Activated T-helper 17 cell treated with anti-CD3 and anti-CD28 coated beads, Interleukin-2, amount 50 U/mL, for 72 hours (primary cell): ENCODE results near the gene KCNH2. TPM values are rescaled to one million over a fixed set of nuclear protein-coding genes. Genes with fewer than 3 reads are reported as not detected.
A peak's percentile ranks its signal among the peaks of the same experiment; 100 is the strongest.
"Not testable (repeated sequence)": the region's sequence is repeated elsewhere in the genome, so short reads cannot be mapped to it uniquely, and the experiment has no call there.

ENCODE experiments used
- ATAC-seq: fragments of 150-1000 bp; cut with Tn5 transposase; replicated peaks from 2 replicates; pipeline ENCODE4 v1.10.0; 2021; ENCODE audit warnings: mild to moderate bottlenecking, moderate library complexity
- H3K27ac Mint-ChIP-seq: one replicate; pipeline ENCODE4 v1.8.0; 2022; ENCODE audit warnings: mixed read lengths
- H3K27me3 Mint-ChIP-seq: one replicate; pipeline ENCODE4 v1.8.0; 2022; ENCODE audit warnings: mixed read lengths
- H3K36me3 Mint-ChIP-seq: one replicate; pipeline ENCODE4 v1.8.0; 2022; ENCODE audit warnings: low read depth, mild to moderate bottlenecking, mixed read lengths
- H3K4me1 Mint-ChIP-seq: one replicate; pipeline ENCODE4 v1.8.0; 2022; ENCODE audit warnings: mixed read lengths
- H3K4me3 Mint-ChIP-seq: one replicate; pipeline ENCODE4 v1.8.0; 2022; ENCODE audit warnings: mild to moderate bottlenecking, mixed read lengths
- H3K9me3 Mint-ChIP-seq: one replicate; pipeline ENCODE4 v1.8.0; 2022; ENCODE audit warnings: mixed read lengths
- total RNA-seq, 2 donors: library from RNA; stranded (reverse); gene quantifications; one replicate each; pipeline ENCODE4 v1.2.3, GENCODE V29; 2022

Gene KCNH2
- total RNA-seq, 2 donors from 2014 or later = 0.32 to 0.77 TPM

DNA sequence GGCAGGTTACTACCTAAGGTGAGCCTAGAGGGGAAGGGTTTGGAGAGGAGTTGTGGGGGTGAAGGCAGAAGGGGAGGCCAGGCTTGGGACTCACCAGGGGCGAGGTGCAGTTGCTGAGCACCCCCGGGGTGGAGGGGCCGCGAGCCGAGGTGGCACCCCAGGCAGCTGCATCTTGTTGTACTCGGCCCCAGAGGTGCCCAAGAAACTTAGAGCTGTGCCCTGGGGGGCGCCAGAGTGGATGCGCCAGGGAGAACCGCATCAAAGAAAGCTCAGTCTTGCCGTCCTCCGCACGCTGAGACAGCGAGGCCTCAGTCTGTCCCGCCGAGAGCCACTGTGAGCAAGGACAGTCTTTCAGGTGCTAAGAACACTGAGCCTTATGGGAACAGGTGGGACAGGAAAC lies 38.8 kb upstream of the KCNH2 start:
- peaks cover 47% of the 10 kb centered on the region for H3K4me1 Mint-ChIP-seq
- peak overlapping the region; percentile 85 for H3K27ac Mint-ChIP-seq
- ATAC-seq = no peak
- H3K36me3 Mint-ChIP-seq = peaks cover 33% of the 10 kb centered on the region
- H3K27me3 Mint-ChIP-seq = peaks cover 4% of the 10 kb centered on the region
- H3K4me3 Mint-ChIP-seq = peak overlapping the region; percentile 86
- peaks cover 3% of the 10 kb centered on the region for H3K9me3 Mint-ChIP-seq

DNA sequence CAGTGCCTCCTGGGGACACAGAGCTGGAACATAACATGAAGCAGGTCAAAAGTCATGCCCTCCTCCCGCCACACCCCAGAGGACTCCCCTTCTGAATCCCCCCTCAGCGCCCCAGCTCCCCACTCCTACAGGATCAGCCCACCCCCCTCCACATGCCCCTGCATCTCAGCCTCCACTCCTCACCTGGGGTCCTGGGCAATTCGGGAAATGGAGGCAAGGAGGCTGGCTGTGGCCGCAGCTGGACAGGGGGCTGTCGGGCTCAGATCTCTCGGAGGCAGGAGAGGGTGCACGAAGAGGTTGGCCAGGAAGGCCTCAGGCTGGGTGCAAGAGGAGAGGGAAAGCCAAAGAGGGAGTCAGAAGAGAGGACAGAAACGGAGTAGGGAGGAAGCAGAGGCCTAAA lies 38.4 kb upstream of the KCNH2 start:
- Mint-ChIP-seq H3K4me3 (peak overlapping the region; percentile 86), H3K9me3 (peaks cover 3% of the 10 kb centered on the region), H3K27ac (peak overlapping the region; percentile 28), H3K27me3 (peaks cover 4% of the 10 kb centered on the region), H3K4me1 (peaks cover 50% of the 10 kb centered on the region), H3K36me3 (peaks cover 33% of the 10 kb centered on the region)
- ATAC-seq = no peak

DNA sequence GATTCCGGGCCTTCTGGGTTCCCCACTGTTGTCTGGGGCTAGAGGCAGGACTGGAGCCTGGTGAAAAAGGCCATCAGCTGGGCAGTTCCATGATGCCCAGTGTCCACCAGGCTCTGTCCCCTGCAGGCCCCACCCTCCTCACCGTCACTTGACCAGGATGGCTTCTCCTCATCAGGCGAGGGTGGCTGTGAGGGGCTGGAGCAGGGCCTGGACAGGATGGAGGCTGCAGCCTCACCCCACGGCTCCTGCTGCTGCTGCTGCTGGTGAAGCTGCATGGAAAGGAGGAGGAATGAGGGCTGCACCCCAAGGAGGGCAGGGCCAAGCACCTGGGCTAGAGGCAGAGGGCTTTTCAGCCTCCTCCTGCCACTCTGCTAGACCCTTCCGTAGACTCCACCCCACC lies 37.8 kb upstream of the KCNH2 start:
- Mint-ChIP-seq H3K4me1 (peaks cover 53% of the 10 kb centered on the region), H3K36me3 (peaks cover 33% of the 10 kb centered on the region), H3K4me3 (peak overlapping the region; percentile 89), H3K27me3 (peaks cover 4% of the 10 kb centered on the region), H3K9me3 (peaks cover 3% of the 10 kb centered on the region), H3K27ac (peak overlapping the region; percentile 96)
- ATAC-seq = no peak

DNA sequence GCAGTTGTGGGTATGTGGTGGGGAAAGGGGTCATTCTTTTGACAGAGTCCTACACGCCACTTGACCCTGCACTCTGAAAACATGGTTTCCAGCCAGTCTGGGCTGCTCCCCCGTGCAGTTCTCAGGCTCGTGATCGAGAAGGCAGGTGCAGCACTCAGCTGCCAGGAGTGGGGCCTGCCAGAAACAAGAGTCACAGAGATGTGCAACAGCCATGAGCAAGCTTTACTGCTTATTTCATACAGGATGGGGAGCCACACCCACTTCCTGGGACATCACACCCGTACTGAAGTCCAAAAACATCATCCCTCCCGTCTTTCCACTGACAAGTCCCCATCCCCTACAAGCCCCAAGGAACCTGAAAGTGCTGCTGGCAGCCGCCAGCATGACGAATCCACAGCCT lies 36.8 kb upstream of the KCNH2 start:
- peaks cover 33% of the 10 kb centered on the region for H3K36me3 Mint-ChIP-seq
- H3K27me3 Mint-ChIP-seq = peaks cover 4% of the 10 kb centered on the region
- peaks cover 60% of the 10 kb centered on the region for H3K4me1 Mint-ChIP-seq
- peak overlapping the region; percentile 89 for H3K4me3 Mint-ChIP-seq
- peak; percentile 30 for ATAC-seq
- peaks cover 3% of the 10 kb centered on the region for H3K9me3 Mint-ChIP-seq
- H3K27ac Mint-ChIP-seq = peak overlapping the region; percentile 96

DNA sequence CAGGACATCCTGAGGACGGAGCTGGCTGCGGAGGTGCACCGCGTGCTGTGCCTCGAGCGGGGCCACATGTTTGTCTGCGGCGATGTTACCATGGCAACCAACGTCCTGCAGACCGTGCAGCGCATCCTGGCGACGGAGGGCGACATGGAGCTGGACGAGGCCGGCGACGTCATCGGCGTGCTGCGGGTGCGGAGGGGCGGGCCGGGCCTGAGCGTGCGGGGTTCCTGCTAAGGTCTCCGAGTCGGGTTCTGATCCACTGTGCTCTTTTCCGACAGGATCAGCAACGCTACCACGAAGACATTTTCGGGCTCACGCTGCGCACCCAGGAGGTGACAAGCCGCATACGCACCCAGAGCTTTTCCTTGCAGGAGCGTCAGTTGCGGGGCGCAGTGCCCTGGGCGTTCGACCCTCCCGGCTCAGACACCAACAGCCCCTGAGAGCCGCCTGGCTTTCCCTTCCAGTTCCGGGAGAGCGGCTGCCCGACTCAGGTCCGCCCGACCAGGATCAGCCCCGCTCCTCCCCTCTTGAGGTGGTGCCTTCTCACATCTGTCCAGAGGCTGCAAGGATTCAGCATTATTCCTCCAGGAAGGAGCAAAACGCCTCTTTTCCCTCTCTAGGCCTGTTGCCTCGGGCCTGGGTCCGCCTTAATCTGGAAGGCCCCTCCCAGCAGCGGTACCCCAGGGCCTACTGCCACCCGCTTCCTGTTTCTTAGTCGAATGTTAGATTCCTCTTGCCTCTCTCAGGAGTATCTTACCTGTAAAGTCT lies 35.8 kb upstream of the KCNH2 start:
- H3K27ac Mint-ChIP-seq = peak overlapping the region; percentile 96
- peak; percentile 42 for ATAC-seq
- no peaks in the 10 kb centered on the region for H3K27me3 Mint-ChIP-seq
- peak overlapping the region; percentile 89 for H3K4me3 Mint-ChIP-seq
- H3K36me3 Mint-ChIP-seq = peaks cover 28% of the 10 kb centered on the region
- peaks cover 3% of the 10 kb centered on the region for H3K9me3 Mint-ChIP-seq
- peaks cover 55% of the 10 kb centered on the region for H3K4me1 Mint-ChIP-seq

DNA sequence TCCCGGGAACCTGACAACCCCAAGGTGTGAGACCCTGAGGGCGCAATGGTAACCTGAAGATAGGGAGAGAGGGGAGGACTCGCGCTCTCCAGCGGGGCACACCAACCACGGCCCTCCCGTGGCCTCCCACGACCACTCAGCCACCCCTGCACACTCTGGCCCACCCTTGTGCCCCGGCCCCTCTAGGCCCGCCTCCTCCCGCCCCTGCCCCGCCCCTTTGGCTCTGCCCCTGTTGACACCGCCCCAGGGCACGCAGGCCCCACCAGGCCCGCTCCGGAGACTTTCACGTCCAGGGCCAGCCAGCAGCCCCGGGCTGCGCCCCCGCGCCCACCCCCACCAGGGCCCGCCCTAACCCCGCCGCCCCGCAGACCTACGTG lies 35.2 kb upstream of the KCNH2 start:
- H3K4me3 Mint-ChIP-seq = peak overlapping the region; percentile 89
- peak overlapping the region; percentile 96 for H3K27ac Mint-ChIP-seq
- peaks cover 25% of the 10 kb centered on the region for H3K36me3 Mint-ChIP-seq
- ATAC-seq = no peak
- H3K9me3 Mint-ChIP-seq = peaks cover 3% of the 10 kb centered on the region
- peaks cover 55% of the 10 kb centered on the region for H3K4me1 Mint-ChIP-seq
- H3K27me3 Mint-ChIP-seq = no peaks in the 10 kb centered on the region

DNA sequence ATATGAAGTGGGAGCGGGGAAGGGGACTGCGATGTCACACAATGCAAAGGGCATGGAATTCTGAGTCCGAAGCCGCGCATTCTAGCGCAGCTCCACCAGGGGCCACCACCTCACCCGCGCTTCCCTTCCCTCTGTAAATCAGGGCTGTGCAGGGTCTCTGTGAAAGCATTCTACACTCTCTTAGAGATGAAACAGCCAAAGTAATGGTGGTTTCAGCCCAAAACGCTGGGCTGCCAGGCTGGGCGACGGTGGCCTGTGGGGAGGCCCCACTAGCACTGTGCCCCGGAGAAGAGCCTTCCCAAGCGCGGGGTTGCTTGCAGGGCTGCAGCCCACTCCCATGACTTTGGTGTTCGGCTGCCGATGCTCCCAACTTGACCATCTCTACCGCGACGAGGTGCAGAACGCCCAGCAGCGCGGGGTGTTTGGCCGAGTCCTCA lies 34.8 kb upstream of the KCNH2 start:
- Mint-ChIP-seq H3K36me3 (peaks cover 22% of the 10 kb centered on the region), H3K27me3 (no peaks in the 10 kb centered on the region), H3K27ac (peak overlapping the region; percentile 85), H3K4me1 (peaks cover 55% of the 10 kb centered on the region), H3K4me3 (peak overlapping the region; percentile 70), H3K9me3 (peaks cover 3% of the 10 kb centered on the region)
- no peak for ATAC-seq

DNA sequence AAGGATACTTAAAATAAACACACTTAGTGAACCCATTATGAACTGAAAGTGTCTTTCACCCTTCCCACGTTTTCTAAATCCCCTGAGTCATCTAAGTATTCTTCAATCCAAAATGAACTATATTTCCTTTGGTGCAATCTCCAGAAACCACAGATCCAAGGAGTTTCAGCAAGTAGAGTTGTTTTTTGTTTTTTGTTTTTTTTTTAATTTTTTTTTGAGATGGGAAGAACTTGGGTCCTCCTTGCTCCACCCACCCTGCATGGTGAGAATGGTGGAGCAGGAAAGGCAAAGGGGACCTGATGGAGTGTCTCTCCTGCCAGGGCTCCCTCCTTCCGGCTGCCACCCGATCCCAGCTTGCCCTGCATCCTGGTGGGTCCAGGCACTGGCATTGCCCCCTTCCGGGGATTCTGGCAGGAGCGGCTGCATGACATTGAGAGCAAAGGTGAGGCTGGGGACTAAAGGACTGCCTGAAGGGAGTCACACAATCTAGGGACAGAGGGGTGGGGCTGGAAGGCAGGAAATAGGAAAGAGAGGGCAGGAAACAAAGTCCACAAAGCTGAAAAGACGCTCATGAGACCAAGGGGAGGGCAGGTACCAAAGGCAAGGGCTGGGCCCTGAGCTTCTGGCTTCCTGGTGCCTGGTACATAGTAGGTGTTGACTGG lies 34.0 kb upstream of the KCNH2 start:
- Mint-ChIP-seq H3K36me3 (peaks cover 17% of the 10 kb centered on the region), H3K9me3 (peaks cover 3% of the 10 kb centered on the region), H3K4me3 (peak overlapping the region; percentile 70), H3K4me1 (peaks cover 57% of the 10 kb centered on the region), H3K27ac (peak overlapping the region; percentile 85), H3K27me3 (no peaks in the 10 kb centered on the region)
- ATAC-seq = no peak

DNA sequence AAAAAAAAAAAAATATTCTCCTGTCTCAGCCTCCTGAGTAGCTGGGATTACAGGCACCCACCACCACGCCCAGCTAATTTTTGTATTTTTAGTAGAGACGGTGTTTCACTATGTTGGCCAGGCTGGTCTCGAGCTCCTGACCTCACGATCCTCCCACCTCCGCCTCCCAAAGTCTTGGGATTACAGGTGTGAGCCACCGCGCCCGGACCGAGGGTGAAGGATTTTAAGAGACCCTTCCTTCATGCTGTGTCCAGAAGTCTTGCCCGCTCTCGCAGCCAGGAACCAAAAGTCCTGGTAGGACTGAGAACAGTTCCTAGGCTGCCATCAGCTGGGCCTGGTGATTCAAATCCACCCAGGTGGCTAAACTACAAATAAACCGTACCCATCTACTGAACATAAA lies 33.5 kb upstream of the KCNH2 start:
- peaks cover 17% of the 10 kb centered on the region for H3K36me3 Mint-ChIP-seq
- not testable (repeated sequence) for H3K27me3 Mint-ChIP-seq, H3K9me3 Mint-ChIP-seq, ATAC-seq
- H3K27ac Mint-ChIP-seq = peak overlapping the region; percentile 85
- H3K4me1 Mint-ChIP-seq = peaks cover 57% of the 10 kb centered on the region
- H3K4me3 Mint-ChIP-seq = peak overlapping the region; percentile 70

DNA sequence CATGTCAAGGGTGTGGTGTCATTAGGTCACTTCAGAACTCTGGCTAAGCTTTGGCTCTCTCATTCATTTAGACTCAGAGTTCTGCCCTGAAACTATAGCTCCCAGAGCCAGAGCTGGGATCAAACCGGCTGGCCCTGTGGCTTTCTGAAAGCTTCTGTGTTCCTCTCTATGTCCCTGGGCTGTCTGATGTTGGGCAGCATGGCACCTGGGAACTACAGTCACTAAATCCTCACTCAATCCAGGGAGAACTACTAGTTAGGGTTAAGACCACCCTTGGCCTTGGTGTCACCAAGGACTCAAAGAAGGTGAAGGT lies 32.9 kb upstream of the KCNH2 start:
- H3K27ac Mint-ChIP-seq = peak overlapping the region; percentile 78
- H3K9me3 Mint-ChIP-seq = peaks cover 3% of the 10 kb centered on the region
- H3K4me3 Mint-ChIP-seq = peak overlapping the region; percentile 87
- ATAC-seq = no peak
- H3K27me3 Mint-ChIP-seq = no peaks in the 10 kb centered on the region
- H3K4me1 Mint-ChIP-seq = peaks cover 52% of the 10 kb centered on the region
- H3K36me3 Mint-ChIP-seq = peaks cover 17% of the 10 kb centered on the region

DNA sequence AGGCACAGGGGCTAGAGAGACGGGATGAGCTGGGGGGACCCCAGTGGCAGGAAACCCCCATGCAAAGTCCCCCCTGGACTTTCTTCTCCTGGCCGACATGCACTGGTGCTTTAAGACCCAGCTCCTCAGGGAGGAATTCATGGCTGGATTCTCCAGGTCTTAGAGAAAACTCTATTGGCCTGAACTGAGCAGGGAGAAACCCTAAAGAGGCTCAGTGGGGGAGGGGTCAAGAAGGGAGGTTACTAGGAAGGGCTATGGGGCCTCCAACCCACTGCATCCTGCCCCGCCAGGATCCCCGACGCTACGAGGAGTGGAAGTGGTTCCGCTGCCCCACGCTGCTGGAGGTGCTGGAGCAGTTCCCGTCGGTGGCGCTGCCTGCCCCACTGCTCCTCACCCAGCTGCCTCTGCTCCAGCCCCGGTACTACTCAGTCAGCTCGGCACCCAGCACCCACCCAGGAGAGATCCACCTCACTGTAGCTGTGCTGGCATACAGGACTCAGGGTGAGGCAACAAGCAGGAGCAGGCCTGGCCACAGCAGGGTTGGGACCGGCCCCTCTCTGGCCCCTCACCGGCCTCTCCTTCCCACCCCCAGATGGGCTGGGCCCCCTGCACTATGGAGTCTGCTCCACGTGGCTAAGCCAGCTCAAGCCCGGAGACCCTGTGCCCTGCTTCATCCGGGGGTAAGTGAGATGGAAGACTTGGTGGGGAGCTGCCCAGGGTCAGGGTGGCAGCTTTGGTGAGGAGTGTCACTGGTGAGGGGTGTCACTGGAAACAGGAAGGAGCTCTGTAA lies 32.4 kb upstream of the KCNH2 start:
- peak; percentile 20 for ATAC-seq
- H3K27ac Mint-ChIP-seq = peak overlapping the region; percentile 78
- no peaks in the 10 kb centered on the region for H3K27me3 Mint-ChIP-seq

DNA sequence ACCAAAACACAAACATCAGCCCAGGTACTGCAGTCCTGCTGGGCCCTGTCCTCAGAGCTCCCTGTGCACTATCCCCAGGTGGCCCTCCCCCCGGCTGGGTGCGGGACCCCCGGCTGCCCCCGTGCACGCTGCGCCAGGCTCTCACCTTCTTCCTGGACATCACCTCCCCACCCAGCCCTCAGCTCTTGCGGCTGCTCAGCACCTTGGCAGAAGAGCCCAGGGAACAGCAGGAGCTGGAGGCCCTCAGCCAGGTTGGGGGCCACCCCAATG lies 31.9 kb upstream of the KCNH2 start:
- peaks cover 44% of the 10 kb centered on the region for H3K4me1 Mint-ChIP-seq
- H3K27me3 Mint-ChIP-seq = no peaks in the 10 kb centered on the region
- H3K4me3 Mint-ChIP-seq = peak overlapping the region; percentile 87
- H3K9me3 Mint-ChIP-seq = peaks cover 3% of the 10 kb centered on the region
- peaks cover 13% of the 10 kb centered on the region for H3K36me3 Mint-ChIP-seq
- no peak for ATAC-seq
- peak overlapping the region; percentile 78 for H3K27ac Mint-ChIP-seq

More for the DNA sequence above, 32.4 kb upstream of the KCNH2 start:
- H3K4me1 Mint-ChIP-seq = peaks cover 50% of the 10 kb centered on the region
- H3K36me3 Mint-ChIP-seq = peaks cover 17% of the 10 kb centered on the region
- peak overlapping the region; percentile 87 for H3K4me3 Mint-ChIP-seq
- H3K9me3 Mint-ChIP-seq = peaks cover 3% of the 10 kb centered on the region

DNA sequence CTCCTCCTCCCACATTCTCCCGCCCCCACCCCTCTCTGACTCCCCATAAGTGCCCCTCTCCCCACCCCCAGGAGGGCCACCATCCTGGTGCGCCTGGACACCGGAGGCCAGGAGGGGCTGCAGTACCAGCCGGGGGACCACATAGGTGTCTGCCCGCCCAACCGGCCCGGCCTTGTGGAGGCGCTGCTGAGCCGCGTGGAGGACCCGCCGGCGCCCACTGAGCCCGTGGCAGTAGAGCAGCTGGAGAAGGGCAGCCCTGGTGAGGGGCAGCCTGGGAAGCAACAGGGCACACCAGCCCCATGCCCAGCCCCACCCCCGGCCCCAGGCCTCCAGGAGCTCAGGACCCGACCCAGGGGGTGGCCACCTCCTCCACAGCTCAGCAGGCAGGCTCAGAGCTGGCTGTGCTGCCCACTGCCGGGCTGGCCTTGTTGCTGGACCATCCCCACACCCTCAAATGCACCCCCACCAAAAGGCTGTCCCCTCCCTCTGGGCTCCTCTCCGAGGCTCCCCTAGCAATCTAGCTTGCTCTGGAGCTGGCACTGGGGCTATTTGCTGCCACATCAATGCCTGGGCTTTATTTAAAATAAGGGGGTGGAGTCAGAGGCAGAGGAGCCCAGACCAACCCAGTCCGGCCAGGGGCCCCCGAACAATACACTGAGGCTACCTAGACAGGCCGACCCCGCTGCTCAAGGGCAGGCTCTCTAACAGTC lies 31.4 kb upstream of the KCNH2 start:
- Mint-ChIP-seq H3K36me3 (peaks cover 10% of the 10 kb centered on the region), H3K4me3 (peak overlapping the region; percentile 87), H3K27me3 (no peaks in the 10 kb centered on the region), H3K9me3 (peaks cover 3% of the 10 kb centered on the region), H3K27ac (no peak overlapping the region), H3K4me1 (peaks cover 42% of the 10 kb centered on the region)
- no peak for ATAC-seq

DNA sequence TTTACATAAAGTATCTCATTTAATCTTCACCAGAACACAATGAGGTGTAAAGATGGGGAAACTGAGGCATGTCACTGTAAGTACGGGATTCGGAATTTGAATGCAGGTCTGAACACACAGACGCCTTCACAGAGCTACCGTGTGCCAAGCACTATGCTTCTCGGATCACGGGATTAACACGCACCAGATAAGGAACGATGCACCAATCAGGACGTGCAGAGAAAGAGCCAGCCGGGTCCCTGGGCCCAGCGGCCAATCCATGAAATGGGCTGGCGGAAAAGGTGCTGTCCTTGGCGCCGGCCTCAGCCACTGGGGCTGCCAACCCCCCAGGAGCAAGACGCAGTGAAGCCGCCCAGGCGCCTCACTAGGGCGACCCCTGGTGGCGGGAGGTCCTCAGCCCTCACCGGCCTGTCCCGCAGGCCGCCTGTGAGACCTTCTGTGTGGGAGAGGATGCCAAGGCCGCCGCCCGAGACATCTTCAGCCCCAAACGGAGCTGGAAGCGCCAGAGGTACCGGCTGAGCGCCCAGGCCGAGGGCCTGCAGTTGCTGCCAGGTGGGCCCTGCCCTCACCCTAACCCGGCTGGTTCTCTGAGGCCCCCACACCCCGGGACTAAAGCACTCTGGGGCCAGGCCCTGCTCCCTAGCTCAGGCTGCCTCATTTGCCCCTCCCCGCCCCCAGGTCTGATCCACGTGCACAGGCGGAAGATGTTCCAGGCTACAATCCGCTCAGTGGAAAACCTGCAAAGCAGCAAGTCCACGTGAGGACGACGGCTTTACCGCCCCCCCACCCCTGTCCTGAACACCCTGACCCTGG lies 30.6 kb upstream of the KCNH2 start:
- peak overlapping the region; percentile 85 for H3K27ac Mint-ChIP-seq
- H3K4me1 Mint-ChIP-seq = peaks cover 37% of the 10 kb centered on the region
- peak overlapping the region; percentile 87 for H3K4me3 Mint-ChIP-seq
- peaks cover 3% of the 10 kb centered on the region for H3K9me3 Mint-ChIP-seq
- H3K36me3 Mint-ChIP-seq = peaks cover 4% of the 10 kb centered on the region
- ATAC-seq = peak; percentile 79
- no peaks in the 10 kb centered on the region for H3K27me3 Mint-ChIP-seq
